HepG2 (cell line): ENCODE data around the gene VPS54. TPM values are rescaled to one million over a fixed set of nuclear protein-coding genes. Genes with fewer than 3 reads are reported as not detected.

Experiments
- ASH2L ChIP-seq: fragments of 300-600, 200-600 bp; sonication (generic); IDR thresholded peaks from 2 replicates; pipeline ENCODE4 v1.7.0; 2017; ENCODE audit warnings: low read depth, mild to moderate bottlenecking, moderate library complexity, mixed read lengths, low read length; ENCODE audit not compliant: insufficient read length
- IRF2 ChIP-seq: IDR thresholded peaks from 2 replicates; pipeline ENCODE4 v1.6.1; 2018; ENCODE audit warnings: missing genetic modification reagents, missing compliant biosample characterization
- KLF16 ChIP-seq, 2 experiments: sonication (generic) in 1 of 2; formaldehyde crosslinking in 1 of 2; IDR thresholded peaks; 2 replicates each; pipeline versions ENCODE4 v1.6.1 to v1.8.0; 2016 to 2023; ENCODE audit warnings: missing genetic modification reagents in 2 of 2, missing compliant biosample characterization in 1 of 2
- MAFK ChIP-seq, 2 experiments: IDR thresholded peaks in 1 of 2; conservative IDR thresholded peaks in 1 of 2; 2 replicates each; pipeline ENCODE4 v1.6.1; 2011; ENCODE audit warnings: improper control_type of control experiment in 2 of 2, low read length in 2 of 2
- NONO ChIP-seq, 2 experiments: fragments of 450-650 bp in 1 of 2; sonication (generic) in 1 of 2; formaldehyde crosslinking in 1 of 2; IDR thresholded peaks in 1 of 2; conservative IDR thresholded peaks in 1 of 2; 2 replicates each; pipeline versions ENCODE4 v1.6.1 to v1.8.0; 2017 to 2022; ENCODE audit warnings: mild to moderate bottlenecking in 1 of 2, missing genetic modification reagents in 1 of 2, moderate library complexity in 1 of 2
- RAD21 ChIP-seq: fragments of 450-650 bp; formaldehyde crosslinking; IDR thresholded peaks from 2 replicates; pipeline ENCODE4 v1.5.0; 2020; ENCODE audit warnings: mild to moderate bottlenecking
- SMAD9 ChIP-seq: sonication (generic); formaldehyde crosslinking; IDR thresholded peaks from 2 replicates; pipeline ENCODE4 v1.5.1; 2020; ENCODE audit warnings: mild to moderate bottlenecking, missing genetic modification reagents
- SNAI1 ChIP-seq: sonication (generic); formaldehyde crosslinking; IDR thresholded peaks from 2 replicates; pipeline ENCODE4 v1.5.0; 2020; ENCODE audit warnings: mild to moderate bottlenecking, missing genetic modification reagents, borderline replicate concordance
- TMF1 ChIP-seq: sonication (generic); formaldehyde crosslinking; IDR thresholded peaks from 2 replicates; pipeline ENCODE4 v1.8.1; 2022; ENCODE audit warnings: low read depth, missing genetic modification reagents
- TSC22D2 ChIP-seq: sonication (generic); formaldehyde crosslinking; IDR thresholded peaks from 2 replicates; pipeline ENCODE4 v1.5.1; 2020; ENCODE audit warnings: missing genetic modification reagents, mild to moderate bottlenecking, borderline replicate concordance
- U2AF1 ChIP-seq: fragments of 200-400 bp; formaldehyde crosslinking; optimal IDR thresholded peaks from 2 replicates; pipeline ENCODE3; 2017; ENCODE audit warnings: mild to moderate bottlenecking, low read depth, low read length
- ZFY ChIP-seq: sonication (generic); formaldehyde crosslinking; IDR thresholded peaks from 2 replicates; pipeline ENCODE4 v1.4.0; 2020; ENCODE audit warnings: missing genetic modification reagents
- ZNF550 ChIP-seq: sonication (generic); formaldehyde crosslinking; IDR thresholded peaks from 2 replicates; pipeline ENCODE4 v1.4.0; 2020; ENCODE audit warnings: mild to moderate bottlenecking, missing genetic modification reagents, borderline replicate concordance
- ZNF629 ChIP-seq: sonication (generic); formaldehyde crosslinking; conservative IDR thresholded peaks from 2 replicates; pipeline ENCODE4 v1.5.0; 2020; ENCODE audit warnings: missing genetic modification reagents
- ZNF792 ChIP-seq: IDR thresholded peaks from 2 replicates; pipeline ENCODE4 v1.6.1; 2016
- ZNF878 ChIP-seq: sonication (generic); formaldehyde crosslinking; IDR thresholded peaks from 2 replicates; pipeline ENCODE4 v1.8.1; 2023; ENCODE audit warnings: mild to moderate bottlenecking, missing genetic modification reagents, moderate library complexity
- ZSCAN9 ChIP-seq: IDR thresholded peaks from 2 replicates; pipeline ENCODE4 v1.6.1; 2016; ENCODE audit warnings: borderline replicate concordance
- polyA plus RNA-seq, 8 experiments: library from polyadenylated mRNA; depleted of rRNA in 3 of 8; stranded (reverse) in 7 of 8; unstranded in 1 of 8; fragments of >200 nt; fragmentation: Illumina TruSeq in 4 of 8; extraction: Trizol in 4 of 8; gene quantifications; 2 replicates each; pipeline versions ENCODE4 v1.2.1 to v1.2.3, GENCODE V29; 2011 to 2016; ENCODE audit warnings: low read depth in 4 of 8, missing spikeins in 1 of 8, mixed read lengths in 1 of 8; ENCODE audit not compliant: insufficient read depth in 1 of 8
- total RNA-seq, 5 experiments: library from RNA; depleted of rRNA; stranded (reverse); fragments of >200 nt; fragmentation: Illumina TruSeq; extraction: Trizol; gene quantifications; 2 replicates each; pipeline ENCODE4 v1.2.3, GENCODE V29; 2016; ENCODE audit warnings: low read depth in 1 of 5
- TF ChIP-seq, protein P1 (sequence below): sonication (generic); formaldehyde crosslinking; IDR thresholded peaks from 2 replicates; pipeline ENCODE4 v1.5.0; 2020; ENCODE audit warnings: mild to moderate bottlenecking, missing genetic modification reagents
- TF ChIP-seq, protein P2 (sequence below): sonication (generic); formaldehyde crosslinking; IDR thresholded peaks from 2 replicates; pipeline ENCODE4 v1.4.0; 2020; ENCODE audit warnings: missing genetic modification reagents, borderline replicate concordance
- TF ChIP-seq, protein P3 (sequence below): sonication (generic); formaldehyde crosslinking; IDR thresholded peaks from 2 replicates; pipeline ENCODE4 v1.5.0; 2020; ENCODE audit warnings: missing genetic modification reagents, mild to moderate bottlenecking, borderline replicate concordance
- TF ChIP-seq, protein P4 (sequence below): sonication (generic); formaldehyde crosslinking; IDR thresholded peaks from 2 replicates; pipeline ENCODE4 v1.5.1; 2020; ENCODE audit warnings: mild to moderate bottlenecking, missing genetic modification reagents

VPS54 gene
- total and polyA plus RNA-seq, 2 of the 13 experiments (the other 11 are each of a cell fraction or from before 2014, with no cell fraction given): 64.7 to 77.5 TPM

DNA sequence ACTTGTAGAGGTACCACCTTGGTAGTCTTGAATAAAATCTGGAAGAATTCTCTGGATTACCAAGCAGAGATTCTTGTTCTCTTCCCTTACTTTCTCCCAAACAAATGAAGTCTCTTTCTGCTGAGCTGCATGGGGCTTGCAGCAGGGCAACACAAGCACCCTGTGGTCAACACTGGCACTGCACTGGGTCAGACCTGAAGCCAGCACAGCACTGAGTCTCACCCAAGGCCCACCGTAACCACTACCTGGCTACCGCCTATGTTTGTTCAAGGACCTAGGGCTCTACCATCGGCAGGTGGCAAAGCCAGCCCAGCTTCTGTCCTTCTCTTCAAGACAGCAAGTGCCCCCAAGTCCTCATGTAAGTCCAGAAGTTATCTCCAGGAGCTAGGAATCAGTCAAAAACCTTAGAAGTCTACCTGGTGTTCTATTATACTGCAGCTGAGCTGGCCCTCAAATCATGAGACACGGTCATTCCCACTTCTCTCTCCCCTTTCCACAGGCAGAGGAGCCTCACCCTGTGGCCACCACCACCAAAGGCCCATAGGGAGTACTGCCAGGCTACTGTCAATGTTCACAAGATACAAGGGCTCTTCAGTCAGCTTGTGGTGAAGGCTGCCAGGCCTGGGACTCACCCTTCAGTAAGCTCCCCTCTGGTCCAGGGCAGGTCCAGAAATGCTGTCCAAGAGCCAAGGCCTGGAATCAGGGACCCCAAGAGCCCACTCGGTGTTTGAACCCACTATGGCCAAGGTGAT is 18.4 kb downstream of the VPS54 start (continued):
- TF ChIP-seq, protein P1, sequence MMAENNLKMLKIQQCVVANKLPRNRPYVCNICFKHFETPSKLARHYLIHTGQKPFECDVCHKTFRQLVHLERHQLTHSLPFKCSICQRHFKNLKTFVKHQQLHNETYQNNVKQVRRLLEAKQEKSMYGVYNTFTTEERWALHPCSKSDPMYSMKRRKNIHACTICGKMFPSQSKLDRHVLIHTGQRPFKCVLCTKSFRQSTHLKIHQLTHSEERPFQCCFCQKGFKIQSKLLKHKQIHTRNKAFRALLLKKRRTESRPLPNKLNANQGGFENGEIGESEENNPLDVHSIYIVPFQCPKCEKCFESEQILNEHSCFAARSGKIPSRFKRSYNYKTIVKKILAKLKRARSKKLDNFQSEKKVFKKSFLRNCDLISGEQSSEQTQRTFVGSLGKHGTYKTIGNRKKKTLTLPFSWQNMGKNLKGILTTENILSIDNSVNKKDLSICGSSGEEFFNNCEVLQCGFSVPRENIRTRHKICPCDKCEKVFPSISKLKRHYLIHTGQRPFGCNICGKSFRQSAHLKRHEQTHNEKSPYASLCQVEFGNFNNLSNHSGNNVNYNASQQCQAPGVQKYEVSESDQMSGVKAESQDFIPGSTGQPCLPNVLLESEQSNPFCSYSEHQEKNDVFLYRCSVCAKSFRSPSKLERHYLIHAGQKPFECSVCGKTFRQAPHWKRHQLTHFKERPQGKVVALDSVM: no peak
- TF ChIP-seq SNAI1 (CRISPR knock-in tag) (no peak), ZNF878 (CRISPR knock-in tag) (no peak), MAFK (conservative IDR thresholded peaks at IDR 0.05 in 1 of 2, IDR thresholded peaks at IDR 0.05 in 1 of 2; ENCODE audit: low read length in 2 of 2) (no peak), KLF16 (CRISPR knock-in tag; IDR thresholded peaks at IDR 0.05) (no peak), TSC22D2 (CRISPR knock-in tag) (peak; percentile 28; the same call in 1 of the 2 replicates), TMF1 (CRISPR knock-in tag) (no peak), ZNF629 (no peak), ZNF550 (CRISPR knock-in tag) (no peak), RAD21 (CRISPR knock-in tag) (peak; percentile 73), ZNF792 (CRISPR knock-in tag) (no peak), IRF2 (no peak), ZSCAN9 (CRISPR knock-in tag) (no peak), NONO (IDR thresholded peaks at IDR 0.05) (no peak), NONO (CRISPR knock-in tag; conservative IDR thresholded peaks at IDR 0.05) (no peak), U2AF1 (no peak), SMAD9 (no peak), ZFY (CRISPR knock-in tag) (no peak), ASH2L (no peak)
- TF ChIP-seq, protein P2, sequence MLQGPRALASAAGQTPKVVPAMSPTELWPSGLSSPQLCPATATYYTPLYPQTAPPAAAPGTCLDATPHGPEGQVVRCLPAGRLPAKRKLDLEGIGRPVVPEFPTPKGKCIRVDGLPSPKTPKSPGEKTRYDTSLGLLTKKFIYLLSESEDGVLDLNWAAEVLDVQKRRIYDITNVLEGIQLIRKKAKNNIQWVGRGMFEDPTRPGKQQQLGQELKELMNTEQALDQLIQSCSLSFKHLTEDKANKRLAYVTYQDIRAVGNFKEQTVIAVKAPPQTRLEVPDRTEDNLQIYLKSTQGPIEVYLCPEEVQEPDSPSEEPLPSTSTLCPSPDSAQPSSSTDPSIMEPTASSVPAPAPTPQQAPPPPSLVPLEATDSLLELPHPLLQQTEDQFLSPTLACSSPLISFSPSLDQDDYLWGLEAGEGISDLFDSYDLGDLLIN: no peak
- TF ChIP-seq, protein P3, sequence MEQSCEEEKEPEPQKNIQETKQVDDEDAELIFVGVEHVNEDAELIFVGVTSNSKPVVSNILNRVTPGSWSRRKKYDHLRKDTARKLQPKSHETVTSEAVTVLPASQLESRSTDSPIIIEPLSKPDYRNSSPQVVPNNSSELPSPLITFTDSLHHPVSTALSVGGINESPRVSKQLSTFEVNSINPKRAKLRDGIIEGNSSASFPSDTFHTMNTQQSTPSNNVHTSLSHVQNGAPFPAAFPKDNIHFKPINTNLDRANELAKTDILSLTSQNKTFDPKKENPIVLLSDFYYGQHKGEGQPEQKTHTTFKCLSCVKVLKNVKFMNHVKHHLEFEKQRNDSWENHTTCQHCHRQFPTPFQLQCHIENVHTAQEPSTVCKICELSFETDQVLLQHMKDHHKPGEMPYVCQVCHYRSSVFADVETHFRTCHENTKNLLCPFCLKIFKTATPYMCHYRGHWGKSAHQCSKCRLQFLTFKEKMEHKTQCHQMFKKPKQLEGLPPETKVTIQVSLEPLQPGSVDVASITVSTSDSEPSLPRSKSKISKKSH (CRISPR knock-in tag): no peak
- TF ChIP-seq, protein P4, sequence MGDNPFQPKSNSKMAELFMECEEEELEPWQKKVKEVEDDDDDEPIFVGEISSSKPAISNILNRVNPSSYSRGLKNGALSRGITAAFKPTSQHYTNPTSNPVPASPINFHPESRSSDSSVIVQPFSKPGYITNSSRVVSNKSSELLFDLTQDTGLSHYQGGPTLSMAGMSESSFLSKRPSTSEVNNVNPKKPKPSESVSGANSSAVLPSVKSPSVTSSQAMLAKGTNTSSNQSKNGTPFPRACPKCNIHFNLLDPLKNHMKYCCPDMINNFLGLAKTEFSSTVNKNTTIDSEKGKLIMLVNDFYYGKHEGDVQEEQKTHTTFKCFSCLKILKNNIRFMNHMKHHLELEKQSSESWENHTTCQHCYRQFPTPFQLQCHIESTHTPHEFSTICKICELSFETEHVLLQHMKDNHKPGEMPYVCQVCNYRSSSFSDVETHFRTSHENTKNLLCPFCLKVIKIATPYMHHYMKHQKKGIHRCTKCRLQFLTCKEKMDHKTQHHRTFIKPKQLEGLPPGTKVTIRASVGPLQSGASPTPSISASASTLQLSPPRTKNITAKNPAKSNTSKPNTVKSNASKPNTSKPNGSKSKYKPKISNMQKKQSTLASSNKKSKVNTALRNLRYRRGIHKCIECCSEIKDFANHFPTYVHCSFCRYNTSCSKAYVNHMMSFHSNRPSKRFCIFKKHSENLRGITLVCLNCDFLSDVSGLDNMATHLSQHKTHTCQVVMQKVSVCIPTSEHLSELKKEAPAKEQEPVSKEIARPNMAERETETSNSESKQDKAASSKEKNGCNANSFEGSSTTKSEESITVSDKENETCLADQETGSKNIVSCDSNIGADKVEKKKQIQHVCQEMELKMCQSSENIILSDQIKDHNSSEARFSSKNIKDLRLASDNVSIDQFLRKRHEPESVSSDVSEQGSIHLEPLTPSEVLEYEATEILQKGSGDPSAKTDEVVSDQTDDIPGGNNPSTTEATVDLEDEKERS (CRISPR knock-in tag): no peak
